Measurements from ENCODE around the gene HMGN4.

The HMGN4 gene

DNA sequence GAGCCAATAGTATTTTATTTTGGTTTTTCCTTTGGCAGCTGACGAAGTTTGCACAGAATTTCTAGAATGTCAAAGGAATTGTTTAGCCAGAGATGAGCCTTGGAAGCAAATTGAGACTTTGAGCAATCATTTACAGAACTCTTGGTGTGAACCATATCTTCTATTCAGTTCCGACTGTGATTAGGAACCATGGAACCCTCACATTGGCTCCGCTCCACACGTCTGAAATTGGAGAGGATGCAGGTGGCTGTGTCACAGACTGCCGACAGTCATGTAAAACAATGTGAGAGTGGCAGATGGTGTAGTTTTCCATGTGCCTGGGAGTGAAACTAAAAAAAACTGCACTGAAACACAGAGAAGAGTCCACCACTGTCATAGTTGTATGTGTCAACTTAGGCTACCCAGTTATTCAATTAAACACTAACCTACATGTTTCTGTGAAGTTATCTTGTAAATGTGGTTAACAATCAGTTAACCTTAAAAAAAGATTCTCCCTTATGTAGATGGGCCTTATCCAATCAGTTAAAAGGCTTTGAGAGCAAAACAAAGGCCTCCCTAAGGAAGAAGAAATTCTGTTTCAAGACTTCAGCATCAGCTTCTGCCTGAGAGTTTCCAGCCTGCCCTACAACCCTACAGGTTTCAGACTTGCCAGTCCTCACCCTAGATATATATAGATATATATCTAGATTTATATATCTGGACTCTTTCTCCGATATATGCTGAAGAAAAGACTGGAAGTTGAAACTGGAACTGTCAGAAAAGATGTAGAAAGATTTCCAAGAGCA, 3.3 kb upstream of the HMGN4 start:
- TF ChIP-seq, protein P1, sequence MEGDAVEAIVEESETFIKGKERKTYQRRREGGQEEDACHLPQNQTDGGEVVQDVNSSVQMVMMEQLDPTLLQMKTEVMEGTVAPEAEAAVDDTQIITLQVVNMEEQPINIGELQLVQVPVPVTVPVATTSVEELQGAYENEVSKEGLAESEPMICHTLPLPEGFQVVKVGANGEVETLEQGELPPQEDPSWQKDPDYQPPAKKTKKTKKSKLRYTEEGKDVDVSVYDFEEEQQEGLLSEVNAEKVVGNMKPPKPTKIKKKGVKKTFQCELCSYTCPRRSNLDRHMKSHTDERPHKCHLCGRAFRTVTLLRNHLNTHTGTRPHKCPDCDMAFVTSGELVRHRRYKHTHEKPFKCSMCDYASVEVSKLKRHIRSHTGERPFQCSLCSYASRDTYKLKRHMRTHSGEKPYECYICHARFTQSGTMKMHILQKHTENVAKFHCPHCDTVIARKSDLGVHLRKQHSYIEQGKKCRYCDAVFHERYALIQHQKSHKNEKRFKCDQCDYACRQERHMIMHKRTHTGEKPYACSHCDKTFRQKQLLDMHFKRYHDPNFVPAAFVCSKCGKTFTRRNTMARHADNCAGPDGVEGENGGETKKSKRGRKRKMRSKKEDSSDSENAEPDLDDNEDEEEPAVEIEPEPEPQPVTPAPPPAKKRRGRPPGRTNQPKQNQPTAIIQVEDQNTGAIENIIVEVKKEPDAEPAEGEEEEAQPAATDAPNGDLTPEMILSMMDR (conservative IDR thresholded peaks at IDR 0.05; ENCODE audit: low read depth, low read length): no peak
- DNase-seq (ENCODE audit: low read depth): no peak
- H3K4me3 ChIP-seq (ENCODE audit: low read length): no peak overlapping the region

GRCh38 chr6:26536571-26537159, 1.5 kb upstream of the HMGN4 start:
- H3K4me3 ChIP-seq (ENCODE audit: low read length): peak overlapping the region; percentile 76
- TF ChIP-seq, protein P1 (conservative IDR thresholded peaks at IDR 0.05; ENCODE audit: low read depth, low read length): no peak
- no peak for DNase-seq (ENCODE audit: low read depth)

DNA sequence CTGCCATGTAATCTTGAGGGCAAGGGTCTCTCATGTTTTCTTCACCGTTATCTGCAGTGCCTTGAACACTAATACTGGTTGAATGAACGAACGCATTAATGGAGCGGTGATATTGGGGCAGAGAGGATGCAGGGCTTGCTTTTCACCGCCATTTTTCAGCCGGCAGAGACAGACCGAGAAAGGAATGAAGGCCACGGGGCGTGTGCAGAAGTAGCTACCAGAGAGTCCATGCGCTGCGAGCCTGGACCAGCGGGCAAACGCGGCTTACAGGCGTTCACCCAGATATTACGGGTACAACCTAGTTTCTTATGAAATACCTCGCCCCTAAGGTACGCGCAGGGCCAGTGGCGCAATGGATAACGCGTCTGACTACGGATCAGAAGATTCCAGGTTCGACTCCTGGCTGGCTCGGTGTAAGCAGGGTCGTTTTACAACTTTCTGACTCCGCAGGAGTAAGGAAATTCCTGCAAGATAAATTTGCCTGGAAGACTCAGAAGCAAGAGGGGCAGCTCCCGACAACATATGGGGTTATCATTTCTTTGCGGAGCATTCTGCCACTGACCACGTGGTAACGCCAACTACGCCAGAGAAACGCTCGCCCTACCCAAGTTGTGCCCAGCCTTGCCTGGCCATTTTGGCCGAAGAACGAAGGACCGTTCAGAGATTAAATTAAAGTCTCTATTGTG, 863 bp upstream of the HMGN4 start:
- TF ChIP-seq, protein P1 (conservative IDR thresholded peaks at IDR 0.05; ENCODE audit: low read depth, low read length): no peak
- DNase-seq (ENCODE audit: low read depth): peak; percentile 88
- peak overlapping the region; percentile 76 for H3K4me3 ChIP-seq (ENCODE audit: low read length)

DNA sequence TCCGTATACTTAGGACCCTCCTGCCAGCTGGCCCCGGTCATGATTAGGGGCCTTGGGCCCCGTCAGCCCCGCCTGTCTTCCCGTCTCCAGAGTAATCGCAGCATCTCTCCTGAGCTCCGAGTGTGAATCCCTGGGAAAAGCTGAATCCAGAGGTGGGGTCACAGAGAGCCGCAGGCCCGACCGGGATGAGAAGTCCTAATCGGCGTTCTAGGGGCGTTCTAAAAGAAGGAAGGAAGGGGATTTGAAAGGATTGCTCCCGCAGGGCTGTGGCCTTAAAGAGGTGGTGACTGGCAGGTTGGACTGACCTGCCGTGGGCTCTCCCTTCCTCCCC, 371 bp downstream of the HMGN4 start:
- peak overlapping the region; percentile 76 for H3K4me3 ChIP-seq (ENCODE audit: low read length)
- DNase-seq (ENCODE audit: low read depth): no peak
- TF ChIP-seq, protein P1 (conservative IDR thresholded peaks at IDR 0.05; ENCODE audit: low read depth, low read length): no peak

DNA sequence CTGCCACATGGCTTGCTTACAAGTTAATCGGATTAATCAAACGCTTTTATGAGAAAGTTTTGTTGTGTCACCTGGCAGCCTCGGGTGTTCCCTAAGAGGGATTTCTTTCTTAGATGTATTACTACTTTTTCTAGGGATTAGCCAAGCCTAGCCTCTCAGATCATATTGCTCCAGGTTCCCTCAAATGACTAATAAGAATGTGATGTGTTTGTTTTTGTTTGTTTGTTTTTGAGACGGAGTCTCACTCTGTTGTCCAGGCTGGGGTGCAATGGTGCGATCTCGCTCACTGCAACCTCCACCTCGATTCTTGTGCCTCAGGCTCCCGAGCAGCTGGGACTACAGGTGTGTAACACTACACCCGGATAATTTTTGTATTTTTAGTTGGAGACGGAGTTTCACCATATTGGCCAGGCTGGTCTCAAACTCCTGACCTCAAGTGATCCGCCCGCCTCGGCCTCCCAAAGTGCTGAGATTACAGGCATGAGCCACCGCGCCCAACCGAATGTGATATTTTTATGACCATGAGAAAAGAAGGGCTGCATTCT, 977 bp downstream of the HMGN4 start:
- peak; percentile 84 for DNase-seq (ENCODE audit: low read depth)
- TF ChIP-seq, protein P1 (conservative IDR thresholded peaks at IDR 0.05; ENCODE audit: low read depth, low read length): no peak
- H3K4me3 ChIP-seq (ENCODE audit: low read length): peak overlapping the region; percentile 76

DNA sequence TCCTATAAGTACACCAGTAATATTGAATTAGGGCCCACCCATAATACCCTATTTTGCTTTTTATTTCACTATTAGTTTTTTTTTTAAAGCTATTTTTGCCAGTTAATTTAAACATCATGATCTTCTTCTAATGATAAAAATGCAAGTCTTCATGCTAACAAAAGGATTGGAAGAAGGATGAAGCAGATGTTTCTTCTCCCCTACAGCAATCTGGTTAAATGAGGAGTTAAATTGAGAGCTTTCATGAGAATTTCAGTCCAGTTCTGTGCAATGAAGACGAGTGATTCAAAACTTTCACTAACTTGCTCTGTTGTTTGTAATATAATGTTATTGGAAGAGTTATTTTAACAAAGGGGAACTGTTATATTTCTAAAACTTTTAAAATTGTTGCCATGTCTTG, 3.4 kb downstream of the HMGN4 start:
- H3K4me3 ChIP-seq (ENCODE audit: low read length): no peak overlapping the region
- TF ChIP-seq, protein P1 (conservative IDR thresholded peaks at IDR 0.05; ENCODE audit: low read depth, low read length): no peak
- no peak for DNase-seq (ENCODE audit: low read depth)

All from retinal pigment epithelial cell (primary cell).